DOHH2 (cell line): ENCODE results near the gene CZIB.

Experiments
- EZH2phosphoT487 ChIP-seq: fragments of 200-600 bp; sonication (generic); IDR thresholded peaks from 2 replicates; pipeline ENCODE4 v1.6.1; 2017; ENCODE audit warnings: borderline replicate concordance, mild to moderate bottlenecking, antibody characterized with exemption, low read length, moderate library complexity, mixed read lengths
- TF ChIP-seq, protein P1 (sequence below): fragments of 200-600 bp; sonication (generic); IDR thresholded peaks from one replicate; pipeline ENCODE4 v1.5.1; 2014; ENCODE audit warnings: antibody characterized with exemption, mild to moderate bottlenecking, low read depth, low read length; ENCODE audit not compliant: poor library complexity, severe bottlenecking

DNA sequence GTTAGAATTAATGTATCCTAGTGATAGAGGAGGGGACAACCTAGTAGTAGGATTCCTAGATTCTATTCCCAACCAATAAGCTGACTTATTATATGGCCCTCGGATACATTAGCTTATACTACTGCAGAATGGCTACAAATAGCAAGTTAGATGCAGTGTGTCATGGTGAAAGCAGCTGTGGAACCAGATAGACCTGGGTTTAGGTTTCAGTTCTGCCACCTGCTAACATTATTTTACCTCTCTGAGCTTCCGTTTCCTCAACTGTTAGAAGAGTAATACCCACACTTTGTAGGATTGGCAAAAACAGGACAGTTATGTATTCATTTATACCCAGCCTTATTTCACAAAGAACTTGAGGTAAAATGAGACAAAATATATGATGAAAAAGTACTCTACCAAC is 39.5 kb upstream of the CZIB start:
- TF ChIP-seq, protein P1, sequence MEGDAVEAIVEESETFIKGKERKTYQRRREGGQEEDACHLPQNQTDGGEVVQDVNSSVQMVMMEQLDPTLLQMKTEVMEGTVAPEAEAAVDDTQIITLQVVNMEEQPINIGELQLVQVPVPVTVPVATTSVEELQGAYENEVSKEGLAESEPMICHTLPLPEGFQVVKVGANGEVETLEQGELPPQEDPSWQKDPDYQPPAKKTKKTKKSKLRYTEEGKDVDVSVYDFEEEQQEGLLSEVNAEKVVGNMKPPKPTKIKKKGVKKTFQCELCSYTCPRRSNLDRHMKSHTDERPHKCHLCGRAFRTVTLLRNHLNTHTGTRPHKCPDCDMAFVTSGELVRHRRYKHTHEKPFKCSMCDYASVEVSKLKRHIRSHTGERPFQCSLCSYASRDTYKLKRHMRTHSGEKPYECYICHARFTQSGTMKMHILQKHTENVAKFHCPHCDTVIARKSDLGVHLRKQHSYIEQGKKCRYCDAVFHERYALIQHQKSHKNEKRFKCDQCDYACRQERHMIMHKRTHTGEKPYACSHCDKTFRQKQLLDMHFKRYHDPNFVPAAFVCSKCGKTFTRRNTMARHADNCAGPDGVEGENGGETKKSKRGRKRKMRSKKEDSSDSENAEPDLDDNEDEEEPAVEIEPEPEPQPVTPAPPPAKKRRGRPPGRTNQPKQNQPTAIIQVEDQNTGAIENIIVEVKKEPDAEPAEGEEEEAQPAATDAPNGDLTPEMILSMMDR, result no peak
- no peak for TF ChIP-seq EZH2phosphoT487
